ENCODE measurements around the gene KRT32. TPM values are rescaled to one million over a fixed set of nuclear protein-coding genes. Genes with fewer than 3 reads are reported as not detected.

The KRT32 gene
- total and polyA plus RNA-seq, 4 donors: not detected

DNA sequence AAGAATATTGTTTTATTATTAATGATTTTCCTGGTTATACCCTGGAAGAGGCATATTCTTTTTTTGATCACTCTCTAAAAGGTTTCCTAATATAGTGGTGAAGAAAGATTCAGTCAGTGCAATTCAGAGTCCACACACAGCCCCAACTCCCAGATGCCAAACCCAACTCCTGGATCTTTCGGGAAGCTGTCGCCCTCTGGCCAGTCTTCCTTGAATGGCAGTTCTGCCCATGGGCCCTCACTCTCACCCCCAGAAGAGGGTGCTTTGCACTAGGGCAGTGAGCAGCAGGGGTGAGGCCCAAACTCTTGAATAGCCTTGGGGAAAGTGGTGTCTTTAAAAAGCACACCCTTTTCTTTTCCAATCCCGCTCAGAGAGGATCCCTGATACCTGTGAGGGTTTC is 11.0 kb downstream of the KRT32 start:
- no peak for DNase-seq
- peaks cover 0 to 3% (median 0%) of the 10 kb centered on the region in 5 donors for H3K4me1 ChIP-seq (ENCODE audit: control insufficient read depth in 5 of 5, insufficient read depth in 5 of 5, low read length in 5 of 5)
- H3K36me3 ChIP-seq (ENCODE audit: control insufficient read depth in 4 of 4, insufficient read depth in 4 of 4, low read length in 4 of 4): no peaks in the 10 kb centered on the region
- H3K4me3 ChIP-seq: no peak overlapping the region
- TF ChIP-seq, protein P1, sequence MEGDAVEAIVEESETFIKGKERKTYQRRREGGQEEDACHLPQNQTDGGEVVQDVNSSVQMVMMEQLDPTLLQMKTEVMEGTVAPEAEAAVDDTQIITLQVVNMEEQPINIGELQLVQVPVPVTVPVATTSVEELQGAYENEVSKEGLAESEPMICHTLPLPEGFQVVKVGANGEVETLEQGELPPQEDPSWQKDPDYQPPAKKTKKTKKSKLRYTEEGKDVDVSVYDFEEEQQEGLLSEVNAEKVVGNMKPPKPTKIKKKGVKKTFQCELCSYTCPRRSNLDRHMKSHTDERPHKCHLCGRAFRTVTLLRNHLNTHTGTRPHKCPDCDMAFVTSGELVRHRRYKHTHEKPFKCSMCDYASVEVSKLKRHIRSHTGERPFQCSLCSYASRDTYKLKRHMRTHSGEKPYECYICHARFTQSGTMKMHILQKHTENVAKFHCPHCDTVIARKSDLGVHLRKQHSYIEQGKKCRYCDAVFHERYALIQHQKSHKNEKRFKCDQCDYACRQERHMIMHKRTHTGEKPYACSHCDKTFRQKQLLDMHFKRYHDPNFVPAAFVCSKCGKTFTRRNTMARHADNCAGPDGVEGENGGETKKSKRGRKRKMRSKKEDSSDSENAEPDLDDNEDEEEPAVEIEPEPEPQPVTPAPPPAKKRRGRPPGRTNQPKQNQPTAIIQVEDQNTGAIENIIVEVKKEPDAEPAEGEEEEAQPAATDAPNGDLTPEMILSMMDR (IDR thresholded peaks at IDR 0.05; ENCODE audit: control extremely low read depth, extremely low read depth): no peak
- no peak for ATAC-seq (ENCODE audit: insufficient read depth, low FRiP score)
- no peak overlapping the region for H3K9ac ChIP-seq (ENCODE audit: insufficient read depth in 1 of 2, low read length in 2 of 2)
- H3K9me3 ChIP-seq (ENCODE audit: control insufficient read depth in 4 of 4, insufficient read depth in 3 of 4, low read length in 3 of 4): no peaks in the 10 kb centered on the region
- H3K27ac ChIP-seq (ENCODE audit: low read depth in 1 of 2, low read length in 1 of 2): no peak overlapping the region
- 79 to 88% methylated on average over 3 of the region's 3 CpGs for WGBS, 2 donors
- H3K27me3 ChIP-seq (ENCODE audit: control insufficient read depth in 3 of 3, insufficient read depth in 3 of 3, low read length in 2 of 3): no peaks in the 10 kb centered on the region

DNA sequence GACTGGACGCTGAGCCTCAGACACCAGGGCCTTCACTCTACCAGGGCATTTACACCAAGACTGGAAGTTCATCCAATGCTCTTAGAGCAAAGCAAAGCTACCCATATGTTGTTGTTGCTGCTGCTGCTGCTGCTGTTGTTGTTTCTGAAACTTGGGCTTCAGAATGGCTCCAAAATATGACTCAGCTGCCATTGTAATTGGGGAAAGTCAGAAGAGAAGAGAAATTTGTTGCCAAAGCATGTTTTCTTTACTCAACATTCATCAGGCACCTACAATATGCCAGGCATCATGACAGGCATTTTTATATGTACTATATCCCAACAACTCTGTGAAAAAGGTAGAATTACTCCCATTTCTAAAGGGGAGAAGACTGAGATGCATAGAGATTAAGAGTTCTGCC is 11.9 kb downstream of the KRT32 start:
- no peak for DNase-seq
- no peak for ATAC-seq (ENCODE audit: insufficient read depth, low FRiP score)

DNA sequence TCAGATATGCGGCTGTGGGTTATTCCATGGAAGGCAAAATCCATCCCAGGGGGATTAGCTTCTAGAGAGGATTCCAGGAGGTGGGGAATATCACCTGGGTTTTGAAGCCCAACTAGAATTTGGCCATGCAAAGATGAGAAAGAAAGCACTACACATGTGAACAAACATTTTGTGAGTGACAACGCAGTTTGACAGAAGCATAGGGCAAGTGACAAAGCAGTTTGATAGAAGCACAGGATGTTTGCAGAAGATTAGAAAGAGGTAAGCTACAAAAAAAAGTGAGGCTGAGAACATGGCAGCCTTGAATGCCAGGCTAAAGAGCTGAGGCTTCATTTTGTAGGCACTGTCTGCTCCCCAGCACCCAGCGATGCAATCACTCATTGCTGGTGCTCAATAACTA is 14.1 kb downstream of the KRT32 start:
- Histone ChIP-seq H3K9me3 (ENCODE audit: control insufficient read depth in 4 of 4, insufficient read depth in 3 of 4, low read length in 3 of 4) (no peaks in the 10 kb centered on the region), H3K27me3 (ENCODE audit: control insufficient read depth in 3 of 3, insufficient read depth in 3 of 3, low read length in 2 of 3) (no peaks in the 10 kb centered on the region), H3K4me1 (ENCODE audit: control insufficient read depth in 5 of 5, insufficient read depth in 5 of 5, low read length in 5 of 5) (peaks cover 0 to 3% (median 0%) of the 10 kb centered on the region in 5 donors), H3K9ac (ENCODE audit: insufficient read depth in 1 of 2, low read length in 2 of 2) (no peak overlapping the region), H3K36me3 (ENCODE audit: control insufficient read depth in 4 of 4, insufficient read depth in 4 of 4, low read length in 4 of 4) (no peaks in the 10 kb centered on the region), H3K27ac (ENCODE audit: low read depth in 1 of 2, low read length in 1 of 2) (no peak overlapping the region), H3K4me3 (no peak overlapping the region)
- TF ChIP-seq, protein P1 (IDR thresholded peaks at IDR 0.05; ENCODE audit: control extremely low read depth, extremely low read depth): no peak
- DNase-seq: no peak
- 87 to 90% methylated on average over 3 of the region's 3 CpGs for WGBS, 2 donors
- no peak for ATAC-seq (ENCODE audit: insufficient read depth, low FRiP score)

More for the DNA sequence above, 11.9 kb downstream of the KRT32 start:
- 89 to 97% methylated on average over 1 of the region's 1 CpG for WGBS, 2 donors
- no peaks in the 10 kb centered on the region for H3K36me3 ChIP-seq (ENCODE audit: control insufficient read depth in 4 of 4, insufficient read depth in 4 of 4, low read length in 4 of 4)
- H3K4me3 ChIP-seq: no peak overlapping the region
- H3K27ac ChIP-seq (ENCODE audit: low read depth in 1 of 2, low read length in 1 of 2): no peak overlapping the region
- H3K9ac ChIP-seq (ENCODE audit: insufficient read depth in 1 of 2, low read length in 2 of 2): no peak overlapping the region
- peaks cover 0 to 3% (median 0%) of the 10 kb centered on the region in 5 donors for H3K4me1 ChIP-seq (ENCODE audit: control insufficient read depth in 5 of 5, insufficient read depth in 5 of 5, low read length in 5 of 5)
- no peaks in the 10 kb centered on the region for H3K27me3 ChIP-seq (ENCODE audit: control insufficient read depth in 3 of 3, insufficient read depth in 3 of 3, low read length in 2 of 3)
- TF ChIP-seq, protein P1 (IDR thresholded peaks at IDR 0.05; ENCODE audit: control extremely low read depth, extremely low read depth): no peak
- no peaks in the 10 kb centered on the region for H3K9me3 ChIP-seq (ENCODE audit: control insufficient read depth in 4 of 4, insufficient read depth in 3 of 4, low read length in 3 of 4)

- Histone ChIP-seq H3K27me3 (ENCODE audit: control insufficient read depth in 3 of 3, insufficient read depth in 3 of 3, low read length in 2 of 3) (no peaks in the 10 kb centered on the region), H3K36me3 (ENCODE audit: control insufficient read depth in 4 of 4, insufficient read depth in 4 of 4, low read length in 4 of 4) (no peaks in the 10 kb centered on the region), H3K9me3 (ENCODE audit: control insufficient read depth in 4 of 4, insufficient read depth in 3 of 4, low read length in 3 of 4) (no peaks in the 10 kb centered on the region), H3K9ac (ENCODE audit: insufficient read depth in 1 of 2, low read length in 2 of 2) (no peak overlapping the region), H3K4me3 (no peak overlapping the region), H3K4me1 (ENCODE audit: control insufficient read depth in 5 of 5, insufficient read depth in 5 of 5, low read length in 5 of 5) (peaks cover 0 to 3% (median 0%) of the 10 kb centered on the region in 5 donors), H3K27ac (ENCODE audit: low read depth in 1 of 2, low read length in 1 of 2) (no peak overlapping the region)
- 53 to 54% methylated on average over 4 of the region's 4 CpGs for WGBS, 2 donors
- TF ChIP-seq, protein P1 (IDR thresholded peaks at IDR 0.05; ENCODE audit: control extremely low read depth, extremely low read depth): no peak
- ATAC-seq (ENCODE audit: insufficient read depth, low FRiP score) (no peak), DNase-seq (no peak)
These were observed 14.9 kb downstream of the KRT32 start for GRCh38 chr17:41452281-41452680.
